Measurements from ENCODE around the gene IL10RB.

- no peak for TF ChIP-seq CTCF (conservative IDR thresholded peaks at IDR 0.05)
- no peak for TF ChIP-seq ZFX (IDR thresholded peaks at IDR 0.05)
Measured at GRCh38 chr21:33290441-33290840, 24.3 kb downstream of the IL10RB start.
